HUES6 (cell line): ENCODE data around the gene ZNF672.

Experiments used
- H3K27ac ChIP-seq: 2 replicates; pipeline ENCODE4 v1.7.0; 2013; ENCODE audit warnings: low read depth, mild to moderate bottlenecking, low read length, inconsistent platforms
- H3K27me3 ChIP-seq: 2 replicates; pipeline ENCODE4 v1.6.1; 2013; ENCODE audit warnings: low read length; ENCODE audit not compliant: control insufficient read depth, insufficient read depth
- H3K36me3 ChIP-seq: 2 replicates; pipeline ENCODE4 v1.6.1; 2013; ENCODE audit warnings: low read length; ENCODE audit not compliant: control insufficient read depth, insufficient read depth
- H3K4me1 ChIP-seq: 2 replicates; pipeline ENCODE4 v1.6.1; 2013; ENCODE audit warnings: low read length; ENCODE audit not compliant: control insufficient read depth, insufficient read depth
- H3K4me3 ChIP-seq: 2 replicates; pipeline ENCODE4 v1.5.1; 2013; ENCODE audit warnings: low read depth, low read length
- H3K9ac ChIP-seq: one replicate; pipeline ENCODE4 v1.6.1; 2013; ENCODE audit warnings: mild to moderate bottlenecking, low read length
- H3K9me3 ChIP-seq: 2 replicates; pipeline ENCODE4 v1.6.1; 2013; ENCODE audit warnings: low read depth, low read length; ENCODE audit not compliant: control insufficient read depth, insufficient read depth

The ZNF672 gene

DNA sequence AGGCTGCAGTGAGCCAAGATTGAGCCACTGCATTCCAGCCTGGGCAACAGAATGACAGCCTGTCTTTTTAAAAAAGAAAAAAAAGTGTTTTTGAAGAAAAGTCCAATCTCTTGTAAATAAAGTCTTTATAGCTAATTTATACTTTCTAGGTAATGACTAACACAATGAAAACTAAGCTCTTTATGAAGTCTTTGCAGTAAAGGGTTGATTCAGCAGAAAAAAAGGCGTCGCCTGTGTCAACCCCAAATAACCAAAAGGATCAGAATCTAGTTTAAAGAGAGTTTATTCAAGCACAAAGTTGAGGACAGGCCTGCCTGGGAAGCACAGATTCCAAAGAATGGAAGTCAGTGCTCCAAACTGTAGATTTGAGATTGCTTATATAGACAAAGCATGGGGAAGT is 53.7 kb downstream of the ZNF672 start:
- no peak overlapping the region for H3K9ac ChIP-seq
- no peaks in the 10 kb centered on the region for H3K9me3 ChIP-seq
- H3K27me3 ChIP-seq = no peaks in the 10 kb centered on the region
- no peak overlapping the region for H3K27ac ChIP-seq
- no peaks in the 10 kb centered on the region for H3K36me3 ChIP-seq
- H3K4me3 ChIP-seq = no peak overlapping the region
- H3K4me1 ChIP-seq = peaks cover 4% of the 10 kb centered on the region

DNA sequence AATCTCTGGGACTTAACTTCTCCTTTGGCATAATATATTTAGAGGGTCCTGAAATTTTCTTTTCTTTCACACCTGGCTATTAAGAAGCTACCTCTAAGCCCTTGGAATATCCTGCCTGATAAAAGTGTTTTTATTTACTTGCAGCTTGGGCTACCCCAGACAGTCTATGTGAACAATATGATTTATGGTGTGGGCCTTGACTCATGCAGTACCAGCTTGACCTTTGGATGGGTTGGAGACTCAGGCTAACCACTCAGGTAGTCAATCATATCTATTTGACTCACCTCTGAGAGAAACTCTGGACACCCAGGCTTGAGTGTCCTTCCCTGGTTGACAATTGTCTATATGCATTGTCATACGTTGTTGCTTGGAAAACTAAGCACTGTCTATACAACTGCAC is 54.6 kb downstream of the ZNF672 start:
- H3K27me3 ChIP-seq = no peaks in the 10 kb centered on the region

GRCh38 chr1:248894837-248895236 is 56.8 kb downstream of the ZNF672 start:
- no peak overlapping the region for H3K27ac ChIP-seq
- no peaks in the 10 kb centered on the region for H3K36me3 ChIP-seq
- H3K9me3 ChIP-seq = no peaks in the 10 kb centered on the region
- no peaks in the 10 kb centered on the region for H3K27me3 ChIP-seq
- H3K4me3 ChIP-seq = no peak overlapping the region
- peaks cover 11% of the 10 kb centered on the region for H3K4me1 ChIP-seq
- no peak overlapping the region for H3K9ac ChIP-seq

More for the DNA sequence above, 54.6 kb downstream of the ZNF672 start:
- H3K36me3 ChIP-seq = no peaks in the 10 kb centered on the region
- H3K9ac ChIP-seq = no peak overlapping the region
- H3K27ac ChIP-seq = no peak overlapping the region
- H3K4me1 ChIP-seq = peaks cover 8% of the 10 kb centered on the region
- no peak overlapping the region for H3K4me3 ChIP-seq
- no peaks in the 10 kb centered on the region for H3K9me3 ChIP-seq

- Histone ChIP-seq H3K27me3 (no peaks in the 10 kb centered on the region; the same call in 1 of the 2 replicates), H3K27ac (no peak overlapping the region), H3K36me3 (no peaks in the 10 kb centered on the region), H3K4me1 (peaks cover 11% of the 10 kb centered on the region), H3K9ac (no peak overlapping the region), H3K4me3 (no peak overlapping the region), H3K9me3 (no peaks in the 10 kb centered on the region)
Measured at GRCh38 chr1:248897412-248898337, 59.7 kb downstream of the ZNF672 start.
